ENCODE measurements around the gene MEX3B. TPM values are rescaled to one million over a fixed set of nuclear protein-coding genes. Genes with fewer than 3 reads are reported as not detected.

The MEX3B gene
- total and polyA plus RNA-seq, 2 donors (not counting 3 experiments of a cell fraction or from before 2014, with no cell fraction given), result 11.0 to 22.6 TPM

- Histone ChIP-seq H3K4me2 (ENCODE audit: insufficient read depth, low read length) (no peak overlapping the region), H3K27ac (ENCODE audit: insufficient read depth, low read depth, low read length) (no peak overlapping the region), H3K9me3 (replicated peaks; ENCODE audit: control insufficient read depth, insufficient read depth, low read length) (no peaks in the 10 kb centered on the region), H3K9me1 (replicated peaks; ENCODE audit: control insufficient read depth, extremely low read depth, insufficient read depth, low read length) (no peaks in the 10 kb centered on the region), H4K20me1 (replicated peaks; ENCODE audit: control insufficient read depth, extremely low read depth, insufficient read depth, low read length) (no peaks in the 10 kb centered on the region), H3K4me1 (ENCODE audit: control insufficient read depth, extremely low read depth, insufficient read depth, low read length) (no peaks in the 10 kb centered on the region), H2AFZ (ENCODE audit: low read depth, low read length) (no peak overlapping the region), H3K9ac (replicated peaks; ENCODE audit: extremely low read depth, insufficient read depth, low read length) (no peak overlapping the region), H3K4me3 (replicated peaks in 1 of 3; ENCODE audit: insufficient read depth in 1 of 3, low read depth in 1 of 3, low read length in 3 of 3) (no peak overlapping the region), H3K27me3 (ENCODE audit: control insufficient read depth in 2 of 2, insufficient read depth in 2 of 2, low read length in 2 of 2) (peaks cover 0 to 5% of the 10 kb centered on the region in 2 experiments), H3K36me3 (ENCODE audit: control insufficient read depth in 2 of 2, extremely low read depth in 1 of 2, insufficient read depth in 2 of 2, low read length in 2 of 2) (no peaks in the 10 kb centered on the region), H3K79me2 (ENCODE audit: control insufficient read depth, insufficient read depth, low read length) (no peaks in the 10 kb centered on the region)
- no TSS peak for BruUV-seq (replicated peaks)
- ChIA-PET POLR2A (no interaction called here), CTCF (interaction anchor here (1.4 kb wide), 2 partner anchors 8 to 26 kb away, joined by 4 to 6 read pairs; no protein-coding TSS in a partner anchor)
- DNase-seq (ENCODE audit: low read depth, low spot score) (no peak), FAIRE-seq (no peak)
- dilution Hi-C loops (cut with MboI; ENCODE audit: extremely low pct_ligation_motif_present, low sequenced_read_pairs), result no loop called here
- intact Hi-C loops (cut with micrococcal nuclease), result no loop called here
- TF ChIP-seq EZH2 (IDR thresholded peaks at IDR 0.05; ENCODE audit: borderline replicate concordance, low read depth, low read length, severe bottlenecking) (no peak), CTCF (IDR thresholded peaks at IDR 0.05; ENCODE audit: extremely low read depth in 1 of 2, insufficient read depth in 1 of 2, low read depth in 1 of 2, low read length in 2 of 2) (peak in 1 of 2 donors; percentile 16)
Measured at GRCh38 chr15:82081914-82082762, 36.3 kb upstream of the MEX3B start.

- dilution Hi-C loops (cut with MboI; ENCODE audit: extremely low pct_ligation_motif_present, low sequenced_read_pairs) (no loop called here), intact Hi-C loops (cut with micrococcal nuclease) (no loop called here)
- POLR2A ChIA-PET, result no interaction called here
- Histone ChIP-seq H3K9me1 (replicated peaks; ENCODE audit: control insufficient read depth, extremely low read depth, insufficient read depth, low read length) (no peaks in the 10 kb centered on the region), H3K4me2 (ENCODE audit: insufficient read depth, low read length) (no peak overlapping the region), H3K36me3 (ENCODE audit: control insufficient read depth in 2 of 2, extremely low read depth in 1 of 2, insufficient read depth in 2 of 2, low read length in 2 of 2) (no peaks in the 10 kb centered on the region), H3K4me1 (ENCODE audit: control insufficient read depth, extremely low read depth, insufficient read depth, low read length) (no peaks in the 10 kb centered on the region), H3K27ac (ENCODE audit: insufficient read depth, low read depth, low read length) (no peak overlapping the region), H3K27me3 (ENCODE audit: control insufficient read depth in 2 of 2, insufficient read depth in 2 of 2, low read length in 2 of 2) (peaks cover 2 to 5% of the 10 kb centered on the region in 2 experiments), H3K9me3 (replicated peaks; ENCODE audit: control insufficient read depth, insufficient read depth, low read length) (no peaks in the 10 kb centered on the region), H3K4me3 (replicated peaks in 1 of 3; ENCODE audit: insufficient read depth in 1 of 3, low read depth in 1 of 3, low read length in 3 of 3) (no peak overlapping the region), H3K79me2 (ENCODE audit: control insufficient read depth, insufficient read depth, low read length) (no peaks in the 10 kb centered on the region), H3K9ac (replicated peaks; ENCODE audit: extremely low read depth, insufficient read depth, low read length) (no peak overlapping the region), H2AFZ (ENCODE audit: low read depth, low read length) (no peak overlapping the region), H4K20me1 (replicated peaks; ENCODE audit: control insufficient read depth, extremely low read depth, insufficient read depth, low read length) (no peaks in the 10 kb centered on the region)
- FAIRE-seq, result no peak
- no peak for DNase-seq (ENCODE audit: low read depth, low spot score)
- no TSS peak for BruUV-seq (replicated peaks)
- TF ChIP-seq EZH2 (IDR thresholded peaks at IDR 0.05; ENCODE audit: borderline replicate concordance, low read depth, low read length, severe bottlenecking), result no peak
- no peak for TF ChIP-seq POLR2A (IDR thresholded peaks at IDR 0.05; ENCODE audit: low read depth, low read length)
- TF ChIP-seq GATA2 (IDR thresholded peaks at IDR 0.05; ENCODE audit: insufficient read depth, insufficient read length, low read depth, low read length), result no peak
- TF ChIP-seq FOS (IDR thresholded peaks at IDR 0.05; ENCODE audit: borderline replicate concordance, insufficient read depth, low read length), result no peak
- TF ChIP-seq POLR2AphosphoS5 (IDR thresholded peaks at IDR 0.05; ENCODE audit: insufficient read depth, low read depth, low read length), result no peak
- TF ChIP-seq MAX (IDR thresholded peaks at IDR 0.05; ENCODE audit: insufficient read depth, insufficient read length), result no peak
- TF ChIP-seq JUN (IDR thresholded peaks at IDR 0.05; ENCODE audit: borderline replicate concordance, insufficient read depth, insufficient read length, low read depth), result no peak
- TF ChIP-seq MYC (IDR thresholded peaks at IDR 0.05; ENCODE audit: low read depth, low read length), result no peak
- TF ChIP-seq CTCF (IDR thresholded peaks at IDR 0.05; ENCODE audit: extremely low read depth in 1 of 2, insufficient read depth in 1 of 2, low read depth in 1 of 2, low read length in 2 of 2), result no peak
- CTCF ChIA-PET, result interaction anchor here (0.6 to 1.5 kb wide), 4 partner anchors 11 to 117 kb away, joined by 3 read pairs; no protein-coding TSS in a partner anchor
Measured at GRCh38 chr15:82080774-82081173, 35.0 kb upstream of the MEX3B start.
